Subcutaneous adipose tissue (tissue), 4 donors: ENCODE measurements around the gene PEX7. TPM values are rescaled to one million over a fixed set of nuclear protein-coding genes. Genes with fewer than 3 reads are reported as not detected.

Experiments used
- CTCF ChIP-seq: fragments of 450-650 bp; IDR thresholded peaks from one replicate; pipeline ENCODE4 v1.5.1; 2016; ENCODE audit warnings: low read depth, mild to moderate bottlenecking, control low read depth, antibody characterized with exemption, moderate library complexity
- total RNA-seq, 4 donors: library from RNA; depleted of rRNA; stranded (reverse); fragments of >200 nt; gene quantifications; one replicate each; pipeline ENCODE4 v1.1.0, GENCODE V29; 2016

Gene PEX7
- total RNA-seq, 4 donors from 2014 or later: 5.1 to 9.2 (median 8.7) TPM

- TF ChIP-seq CTCF: no peak
Observed at GRCh38 chr6:136952714-136953260, 130.4 kb downstream of the PEX7 start.

GRCh38 chr6:136955123-136955522, 132.7 kb downstream of the PEX7 start:
- no peak for TF ChIP-seq CTCF

- TF ChIP-seq CTCF: no peak
Observed at GRCh38 chr6:136956590-136957544, 134.5 kb downstream of the PEX7 start.

GRCh38 chr6:136958168-136958567, 135.8 kb downstream of the PEX7 start:
- TF ChIP-seq CTCF: no peak

- no peak for TF ChIP-seq CTCF
Observed at GRCh38 chr6:136959471-136959891, 137.1 kb downstream of the PEX7 start.

- no peak for TF ChIP-seq CTCF
Observed at GRCh38 chr6:136960781-136961180, 138.4 kb downstream of the PEX7 start.

GRCh38 chr6:136961848-136962247, 139.5 kb downstream of the PEX7 start:
- no peak for TF ChIP-seq CTCF
